HepG2 (cell line): Measurements from ENCODE around the gene SIAH1. TPM values are rescaled to one million over a fixed set of nuclear protein-coding genes. Genes with fewer than 3 reads are reported as not detected.

Experiments
- HDAC1 ChIP-seq: sonication (generic); formaldehyde crosslinking; IDR thresholded peaks from 2 replicates; pipeline ENCODE4 v1.5.1; 2020; ENCODE audit warnings: mild to moderate bottlenecking, missing genetic modification reagents
- HIC2 ChIP-seq: sonication (generic); formaldehyde crosslinking; IDR thresholded peaks from 2 replicates; pipeline ENCODE4 v1.9.0; 2022; ENCODE audit warnings: low read depth, missing genetic modification reagents
- KLF16 ChIP-seq, 2 experiments: sonication (generic) in 1 of 2; formaldehyde crosslinking in 1 of 2; IDR thresholded peaks; 2 replicates each; pipeline versions ENCODE4 v1.6.1 to v1.8.0; 2016 to 2023; ENCODE audit warnings: missing genetic modification reagents in 2 of 2, missing compliant biosample characterization in 1 of 2
- MXI1 ChIP-seq: IDR thresholded peaks from 3 replicates; pipeline ENCODE4 v1.6.1; 2012; ENCODE audit warnings: low read depth, low read length, inconsistent platforms, borderline replicate concordance
- NCOA2 ChIP-seq: sonication (generic); formaldehyde crosslinking; IDR thresholded peaks from 2 replicates; pipeline ENCODE4 v1.8.0; 2022; ENCODE audit warnings: inconsistent platforms
- NONO ChIP-seq, 2 experiments: fragments of 450-650 bp in 1 of 2; sonication (generic) in 1 of 2; formaldehyde crosslinking in 1 of 2; IDR thresholded peaks in 1 of 2; conservative IDR thresholded peaks in 1 of 2; 2 replicates each; pipeline versions ENCODE4 v1.6.1 to v1.8.0; 2017 to 2022; ENCODE audit warnings: mild to moderate bottlenecking in 1 of 2, missing genetic modification reagents in 1 of 2, moderate library complexity in 1 of 2
- RNF2 ChIP-seq: fragments of 450-650 bp; conservative IDR thresholded peaks from 2 replicates; pipeline ENCODE4 v1.6.1; 2016; ENCODE audit warnings: low read depth
- SATB2 ChIP-seq: sonication (generic); formaldehyde crosslinking; IDR thresholded peaks from 2 replicates; pipeline ENCODE4 v1.5.0; 2020; ENCODE audit warnings: missing genetic modification reagents
- SIX1 ChIP-seq: sonication (generic); formaldehyde crosslinking; IDR thresholded peaks from 2 replicates; pipeline ENCODE4 v1.4.0; 2020; ENCODE audit warnings: missing genetic modification reagents, borderline replicate concordance
- SNAI1 ChIP-seq: sonication (generic); formaldehyde crosslinking; IDR thresholded peaks from 2 replicates; pipeline ENCODE4 v1.5.0; 2020; ENCODE audit warnings: mild to moderate bottlenecking, missing genetic modification reagents, borderline replicate concordance
- YEATS4 ChIP-seq: sonication (generic); formaldehyde crosslinking; IDR thresholded peaks from 2 replicates; pipeline ENCODE4 v1.4.0; 2020; ENCODE audit warnings: missing genetic modification reagents, borderline replicate concordance
- ZBTB21 ChIP-seq: sonication (generic); formaldehyde crosslinking; IDR thresholded peaks from 2 replicates; pipeline ENCODE4 v1.4.0; 2020; ENCODE audit warnings: missing genetic modification reagents
- ZNF12 ChIP-seq: sonication (generic); formaldehyde crosslinking; IDR thresholded peaks from 2 replicates; pipeline ENCODE4 v1.5.0; 2020; ENCODE audit warnings: missing genetic modification reagents
- ZNF274 ChIP-seq: sonication (generic); formaldehyde crosslinking; IDR thresholded peaks from 2 replicates; pipeline ENCODE4 v1.5.1; 2020; ENCODE audit warnings: mild to moderate bottlenecking, missing genetic modification reagents
- ZNF501 ChIP-seq: sonication (generic); formaldehyde crosslinking; IDR thresholded peaks from 2 replicates; pipeline ENCODE4 v1.5.1; 2020; ENCODE audit warnings: mild to moderate bottlenecking, moderate library complexity, missing genetic modification reagents
- ZNF788 ChIP-seq: sonication (generic); formaldehyde crosslinking; IDR thresholded peaks from 2 replicates; pipeline ENCODE4 v1.5.0; 2020; ENCODE audit warnings: mild to moderate bottlenecking, missing genetic modification reagents, borderline replicate concordance
- polyA plus RNA-seq, 8 experiments: library from polyadenylated mRNA; depleted of rRNA in 3 of 8; stranded (reverse) in 7 of 8; unstranded in 1 of 8; fragments of >200 nt; fragmentation: Illumina TruSeq in 4 of 8; extraction: Trizol in 4 of 8; gene quantifications; 2 replicates each; pipeline versions ENCODE4 v1.2.1 to v1.2.3, GENCODE V29; 2011 to 2016; ENCODE audit warnings: low read depth in 4 of 8, missing spikeins in 1 of 8, mixed read lengths in 1 of 8; ENCODE audit not compliant: insufficient read depth in 1 of 8
- total RNA-seq, 5 experiments: library from RNA; depleted of rRNA; stranded (reverse); fragments of >200 nt; fragmentation: Illumina TruSeq; extraction: Trizol; gene quantifications; 2 replicates each; pipeline ENCODE4 v1.2.3, GENCODE V29; 2016; ENCODE audit warnings: low read depth in 1 of 5
- TF ChIP-seq, protein P1 (sequence below): sonication (generic); formaldehyde crosslinking; IDR thresholded peaks from 2 replicates; pipeline ENCODE4 v1.5.0; 2020; ENCODE audit warnings: mild to moderate bottlenecking, missing genetic modification reagents
- TF ChIP-seq, protein P2 (sequence below): sonication (generic); formaldehyde crosslinking; IDR thresholded peaks from 2 replicates; pipeline ENCODE4 v1.8.0; 2022; ENCODE audit warnings: missing genetic modification reagents, mild to moderate bottlenecking, inconsistent platforms, borderline replicate concordance
- TF ChIP-seq, protein P3 (sequence below): IDR thresholded peaks from 2 replicates; pipeline ENCODE4 v1.6.1; 2016; ENCODE audit warnings: missing genetic modification reagents, missing compliant biosample characterization
- TF ChIP-seq, protein P4 (sequence below): sonication (generic); formaldehyde crosslinking; IDR thresholded peaks from 2 replicates; pipeline ENCODE4 v1.8.1; 2023; ENCODE audit warnings: mild to moderate bottlenecking, inconsistent platforms, moderate library complexity, missing genetic modification reagents, borderline replicate concordance
- TF ChIP-seq, protein P5 (sequence below): sonication (generic); formaldehyde crosslinking; IDR thresholded peaks from 2 replicates; pipeline ENCODE4 v1.5.0; 2020; ENCODE audit warnings: mild to moderate bottlenecking, missing genetic modification reagents, moderate library complexity

The SIAH1 gene
- total and polyA plus RNA-seq, 2 of the 13 experiments (the other 11 are each of a cell fraction or from before 2014, with no cell fraction given): 16.0 to 28.6 TPM

DNA sequence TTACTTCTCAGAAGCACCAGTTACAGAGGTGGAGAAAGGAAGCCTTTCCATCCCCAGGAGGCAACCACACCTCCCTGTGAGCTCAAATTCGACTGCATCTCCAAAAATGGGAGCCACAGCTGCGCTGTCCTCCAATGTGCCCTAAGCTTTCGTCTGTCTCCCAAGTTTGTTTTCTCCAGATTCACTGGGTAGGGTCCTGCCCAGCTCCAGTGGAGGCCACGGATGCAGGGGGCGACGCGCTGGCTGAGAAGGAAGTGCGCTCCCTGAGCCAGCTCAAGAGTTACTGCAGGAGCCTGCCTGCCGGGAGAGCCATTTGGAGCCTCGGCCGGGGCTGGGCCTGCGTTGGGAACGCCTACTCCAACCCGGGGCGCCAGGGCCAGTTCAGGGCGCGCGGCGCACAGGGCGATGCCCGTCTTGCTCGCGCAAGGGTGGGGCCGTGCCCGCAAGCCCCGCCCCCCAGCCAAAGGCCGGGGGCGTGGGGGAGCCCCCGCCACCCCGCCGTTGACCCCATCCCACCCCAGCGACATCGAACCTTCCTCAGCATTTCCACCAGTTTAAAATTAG lies 19.5 kb downstream of the SIAH1 start (continued):
- TF ChIP-seq NCOA2 (CRISPR knock-in tag) (peak; percentile 23), MXI1 (peak; percentile 57; the same call in 1 of the 3 replicates), ZBTB21 (CRISPR knock-in tag) (no peak), KLF16 (CRISPR knock-in tag; IDR thresholded peaks at IDR 0.05) (peak in 1 of 2 experiments; percentile 87; a peak in 2 of 4 replicates), RNF2 (0 out of 2 replicates have a peak, but pooled peaks have one; percentile 25), HDAC1 (CRISPR knock-in tag) (peak; percentile 25; the same call in 1 of the 2 replicates), YEATS4 (CRISPR knock-in tag) (peak; percentile 55), SATB2 (CRISPR knock-in tag) (peak; percentile 75), ZNF501 (peak; percentile 92), SNAI1 (CRISPR knock-in tag) (0 out of 2 replicates have a peak, but pooled peaks have one; percentile 50), HIC2 (CRISPR knock-in tag) (peak; percentile 81), ZNF274 (CRISPR knock-in tag) (peak; percentile 83), ZNF12 (CRISPR knock-in tag) (peak; percentile 75), NONO (IDR thresholded peaks at IDR 0.05) (no peak), NONO (CRISPR knock-in tag; conservative IDR thresholded peaks at IDR 0.05) (peak; percentile 50; the same call in 1 of the 2 replicates), ZNF788 (CRISPR knock-in tag) (peak; percentile 94), SIX1 (CRISPR knock-in tag) (no peak)
- TF ChIP-seq, protein P1, sequence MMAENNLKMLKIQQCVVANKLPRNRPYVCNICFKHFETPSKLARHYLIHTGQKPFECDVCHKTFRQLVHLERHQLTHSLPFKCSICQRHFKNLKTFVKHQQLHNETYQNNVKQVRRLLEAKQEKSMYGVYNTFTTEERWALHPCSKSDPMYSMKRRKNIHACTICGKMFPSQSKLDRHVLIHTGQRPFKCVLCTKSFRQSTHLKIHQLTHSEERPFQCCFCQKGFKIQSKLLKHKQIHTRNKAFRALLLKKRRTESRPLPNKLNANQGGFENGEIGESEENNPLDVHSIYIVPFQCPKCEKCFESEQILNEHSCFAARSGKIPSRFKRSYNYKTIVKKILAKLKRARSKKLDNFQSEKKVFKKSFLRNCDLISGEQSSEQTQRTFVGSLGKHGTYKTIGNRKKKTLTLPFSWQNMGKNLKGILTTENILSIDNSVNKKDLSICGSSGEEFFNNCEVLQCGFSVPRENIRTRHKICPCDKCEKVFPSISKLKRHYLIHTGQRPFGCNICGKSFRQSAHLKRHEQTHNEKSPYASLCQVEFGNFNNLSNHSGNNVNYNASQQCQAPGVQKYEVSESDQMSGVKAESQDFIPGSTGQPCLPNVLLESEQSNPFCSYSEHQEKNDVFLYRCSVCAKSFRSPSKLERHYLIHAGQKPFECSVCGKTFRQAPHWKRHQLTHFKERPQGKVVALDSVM (CRISPR knock-in tag): peak; percentile 57; the same call in 1 of the 2 replicates
- TF ChIP-seq, protein P2, sequence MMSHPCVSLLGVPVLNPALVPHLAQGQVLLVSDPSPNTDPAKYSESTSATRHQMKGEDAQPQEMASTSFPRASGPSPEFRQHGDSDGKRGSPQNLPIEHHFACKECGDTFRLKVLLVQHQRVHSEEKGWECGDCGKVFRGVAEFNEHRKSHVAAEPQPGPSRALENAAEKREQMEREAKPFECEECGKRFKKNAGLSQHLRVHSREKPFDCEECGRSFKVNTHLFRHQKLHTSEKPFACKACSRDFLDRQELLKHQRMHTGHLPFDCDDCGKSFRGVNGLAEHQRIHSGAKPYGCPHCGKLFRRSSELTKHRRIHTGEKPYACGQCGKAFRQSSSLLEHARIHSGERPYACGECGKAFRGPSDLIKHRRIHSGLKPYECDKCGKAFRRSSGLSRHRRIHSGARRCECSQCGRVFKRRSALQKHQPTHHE (CRISPR knock-in tag): no peak; the same call in 1 of the 2 replicates
- TF ChIP-seq, protein P3, sequence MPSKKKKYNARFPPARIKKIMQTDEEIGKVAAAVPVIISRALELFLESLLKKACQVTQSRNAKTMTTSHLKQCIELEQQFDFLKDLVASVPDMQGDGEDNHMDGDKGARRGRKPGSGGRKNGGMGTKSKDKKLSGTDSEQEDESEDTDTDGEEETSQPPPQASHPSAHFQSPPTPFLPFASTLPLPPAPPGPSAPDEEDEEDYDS: peak; percentile 99
- TF ChIP-seq, protein P4, sequence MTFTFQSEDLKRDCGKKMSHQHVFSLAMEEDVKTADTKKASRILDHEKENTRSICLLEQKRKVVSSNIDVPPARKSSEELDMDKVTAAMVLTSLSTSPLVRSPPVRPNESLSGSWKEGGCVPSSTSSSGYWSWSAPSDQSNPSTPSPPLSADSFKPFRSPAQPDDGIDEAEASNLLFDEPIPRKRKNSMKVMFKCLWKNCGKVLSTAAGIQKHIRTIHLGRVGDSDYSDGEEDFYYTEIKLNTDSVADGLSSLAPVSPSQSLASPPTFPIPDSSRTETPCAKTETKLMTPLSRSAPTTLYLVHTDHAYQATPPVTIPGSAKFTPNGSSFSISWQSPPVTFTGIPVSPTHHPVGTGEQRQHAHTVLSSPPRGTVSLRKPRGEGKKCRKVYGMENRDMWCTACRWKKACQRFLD (CRISPR knock-in tag): no peak
- TF ChIP-seq, protein P5, sequence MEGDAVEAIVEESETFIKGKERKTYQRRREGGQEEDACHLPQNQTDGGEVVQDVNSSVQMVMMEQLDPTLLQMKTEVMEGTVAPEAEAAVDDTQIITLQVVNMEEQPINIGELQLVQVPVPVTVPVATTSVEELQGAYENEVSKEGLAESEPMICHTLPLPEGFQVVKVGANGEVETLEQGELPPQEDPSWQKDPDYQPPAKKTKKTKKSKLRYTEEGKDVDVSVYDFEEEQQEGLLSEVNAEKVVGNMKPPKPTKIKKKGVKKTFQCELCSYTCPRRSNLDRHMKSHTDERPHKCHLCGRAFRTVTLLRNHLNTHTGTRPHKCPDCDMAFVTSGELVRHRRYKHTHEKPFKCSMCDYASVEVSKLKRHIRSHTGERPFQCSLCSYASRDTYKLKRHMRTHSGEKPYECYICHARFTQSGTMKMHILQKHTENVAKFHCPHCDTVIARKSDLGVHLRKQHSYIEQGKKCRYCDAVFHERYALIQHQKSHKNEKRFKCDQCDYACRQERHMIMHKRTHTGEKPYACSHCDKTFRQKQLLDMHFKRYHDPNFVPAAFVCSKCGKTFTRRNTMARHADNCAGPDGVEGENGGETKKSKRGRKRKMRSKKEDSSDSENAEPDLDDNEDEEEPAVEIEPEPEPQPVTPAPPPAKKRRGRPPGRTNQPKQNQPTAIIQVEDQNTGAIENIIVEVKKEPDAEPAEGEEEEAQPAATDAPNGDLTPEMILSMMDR (CRISPR knock-in tag): peak; percentile 53
